Fibroblast of the aortic adventitia (primary cell): ENCODE measurements around the gene EXT2. TPM values are rescaled to one million over a fixed set of nuclear protein-coding genes. Genes with fewer than 3 reads are reported as not detected.

Experiments used
- DNase-seq: peaks from one replicate; pipeline ENCODE4 v3.0.0-alpha.2; 2010; ENCODE audit warnings: low read depth
- H3K4me3 ChIP-seq: 2 replicates; pipeline ENCODE4 v1.5.1; 2011; ENCODE audit warnings: low read depth, mild to moderate bottlenecking, control low read depth, low read length, moderate library complexity
- total RNA-seq: library from RNA; depleted of rRNA; stranded (reverse); fragments of >200 nt; gene quantifications from 2 replicates; pipeline ENCODE4 v1.2.3, GENCODE V29; 2012; ENCODE audit warnings: low replicate concordance
- TF ChIP-seq, protein P1 (sequence below): IDR thresholded peaks from 2 replicates; pipeline ENCODE4 v1.5.1; 2011; ENCODE audit warnings: mild to moderate bottlenecking, low read length, control low read depth, inconsistent platforms; ENCODE audit not compliant: insufficient read depth

EXT2 gene
- total RNA-seq, 1 donor, result 100 TPM

DNA sequence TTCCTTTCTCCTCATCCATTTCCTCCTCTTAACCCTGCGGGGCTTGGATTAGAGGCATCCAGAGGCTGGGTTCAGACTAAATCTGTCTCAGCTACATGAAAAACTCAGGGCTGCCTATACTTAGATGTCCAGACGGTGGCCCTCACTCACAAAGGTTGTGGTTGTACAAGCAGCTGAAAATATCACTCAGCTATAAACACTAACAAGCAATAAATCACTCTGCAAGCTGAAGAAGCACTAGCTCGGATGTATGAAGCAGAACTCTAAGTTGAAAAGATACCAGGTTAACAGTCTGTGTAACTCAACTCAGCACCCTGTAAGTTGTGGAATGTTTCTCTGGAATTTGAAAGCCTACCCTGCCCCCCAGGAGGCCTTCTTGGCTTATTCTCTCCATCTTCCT, 82.9 kb downstream of the EXT2 start:
- DNase-seq, result peak; percentile 37
- TF ChIP-seq, protein P1, sequence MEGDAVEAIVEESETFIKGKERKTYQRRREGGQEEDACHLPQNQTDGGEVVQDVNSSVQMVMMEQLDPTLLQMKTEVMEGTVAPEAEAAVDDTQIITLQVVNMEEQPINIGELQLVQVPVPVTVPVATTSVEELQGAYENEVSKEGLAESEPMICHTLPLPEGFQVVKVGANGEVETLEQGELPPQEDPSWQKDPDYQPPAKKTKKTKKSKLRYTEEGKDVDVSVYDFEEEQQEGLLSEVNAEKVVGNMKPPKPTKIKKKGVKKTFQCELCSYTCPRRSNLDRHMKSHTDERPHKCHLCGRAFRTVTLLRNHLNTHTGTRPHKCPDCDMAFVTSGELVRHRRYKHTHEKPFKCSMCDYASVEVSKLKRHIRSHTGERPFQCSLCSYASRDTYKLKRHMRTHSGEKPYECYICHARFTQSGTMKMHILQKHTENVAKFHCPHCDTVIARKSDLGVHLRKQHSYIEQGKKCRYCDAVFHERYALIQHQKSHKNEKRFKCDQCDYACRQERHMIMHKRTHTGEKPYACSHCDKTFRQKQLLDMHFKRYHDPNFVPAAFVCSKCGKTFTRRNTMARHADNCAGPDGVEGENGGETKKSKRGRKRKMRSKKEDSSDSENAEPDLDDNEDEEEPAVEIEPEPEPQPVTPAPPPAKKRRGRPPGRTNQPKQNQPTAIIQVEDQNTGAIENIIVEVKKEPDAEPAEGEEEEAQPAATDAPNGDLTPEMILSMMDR, result peak; percentile 20
- H3K4me3 ChIP-seq, result no peak overlapping the region

DNA sequence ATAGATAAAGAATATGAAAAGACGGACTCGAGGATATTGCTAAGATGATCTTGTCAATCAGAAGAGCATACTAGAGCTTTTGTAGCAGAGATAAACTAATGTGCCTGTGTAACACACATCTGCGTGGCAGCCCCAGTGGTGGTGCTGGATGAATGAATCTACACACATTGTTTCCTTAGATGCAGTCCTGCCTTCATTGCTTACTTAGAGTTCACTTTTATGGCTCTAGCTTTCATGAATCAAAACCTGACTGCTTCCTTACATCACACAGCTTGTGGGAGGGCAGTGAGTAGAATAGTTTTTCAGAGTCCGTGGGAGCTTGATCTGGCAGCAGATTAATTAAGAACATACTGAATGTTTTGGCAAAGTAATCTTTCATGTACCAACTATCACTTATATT, 83.7 kb downstream of the EXT2 start:
- DNase-seq, result peak; percentile 19
- TF ChIP-seq, protein P1, result no peak
- no peak overlapping the region for H3K4me3 ChIP-seq

DNA sequence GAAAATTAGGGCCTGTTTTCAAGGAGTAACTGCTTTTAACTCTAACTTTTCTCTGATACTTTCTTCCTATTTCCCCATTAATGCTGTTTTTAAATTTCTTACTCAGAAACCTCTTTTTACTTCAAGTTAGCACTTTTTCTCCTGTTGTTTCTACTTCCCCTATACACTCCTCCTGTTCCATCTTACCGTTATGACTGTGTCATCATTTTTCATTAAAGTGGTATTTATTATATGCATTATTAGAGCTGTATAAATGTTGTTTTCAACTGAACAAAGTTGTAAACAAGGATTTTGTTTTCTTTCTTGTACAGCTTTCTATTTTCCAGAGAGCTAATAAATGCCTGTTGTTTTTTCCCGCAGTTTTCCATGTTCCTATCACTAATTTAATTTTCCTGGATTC, 84.6 kb downstream of the EXT2 start:
- no peak for DNase-seq
- no peak overlapping the region for H3K4me3 ChIP-seq
- TF ChIP-seq, protein P1, result no peak

DNA sequence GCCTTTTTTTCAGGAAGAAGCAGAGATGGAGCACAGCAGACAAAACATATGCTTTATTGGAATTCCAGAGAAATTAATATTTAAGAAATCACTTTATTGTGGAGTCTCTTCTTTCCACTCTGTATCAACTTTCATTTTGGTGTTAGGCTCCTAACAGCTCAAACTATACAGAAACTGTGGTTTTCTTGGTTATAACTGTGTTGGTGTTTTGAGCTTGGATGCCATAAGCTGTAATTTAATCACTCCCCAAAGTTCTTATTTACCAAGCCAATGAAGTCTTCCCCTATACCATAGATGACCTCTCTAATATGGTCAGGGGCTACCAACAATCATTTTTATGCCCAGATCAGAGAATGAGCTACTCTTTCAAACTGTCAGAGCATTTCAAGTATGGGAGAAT, 90.0 kb downstream of the EXT2 start:
- TF ChIP-seq, protein P1, result no peak
- no peak overlapping the region for H3K4me3 ChIP-seq
- DNase-seq, result no peak

DNA sequence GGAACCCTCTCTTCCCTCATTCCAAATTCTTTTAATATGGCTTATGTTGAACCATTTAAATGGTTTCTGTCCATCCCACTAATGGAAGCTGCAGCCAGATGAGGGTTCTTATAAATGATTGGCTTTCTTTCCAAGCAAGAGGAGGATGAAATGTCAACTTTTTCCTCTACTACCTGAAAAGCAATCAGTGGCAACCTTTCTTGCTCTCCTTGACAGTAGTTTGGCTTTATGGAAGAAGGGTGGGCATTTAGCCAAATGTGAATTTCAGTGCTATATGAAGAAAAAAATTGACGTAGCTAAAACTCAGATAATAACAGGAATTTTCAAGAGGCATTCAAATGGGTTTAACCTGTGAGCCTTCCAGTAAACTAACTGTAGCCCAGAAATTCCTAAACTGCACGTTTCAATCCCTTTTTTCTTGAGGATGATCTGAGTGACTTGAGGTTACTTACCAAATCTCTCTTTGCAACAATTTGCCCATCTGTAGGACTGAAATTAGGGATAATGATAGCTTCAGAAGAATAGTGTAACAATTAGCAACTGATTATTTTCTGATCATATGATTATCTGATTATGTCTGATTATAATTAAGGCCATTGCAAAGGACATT, 90.9 kb downstream of the EXT2 start:
- no peak for DNase-seq
- H3K4me3 ChIP-seq, result no peak overlapping the region
- TF ChIP-seq, protein P1, result no peak

DNA sequence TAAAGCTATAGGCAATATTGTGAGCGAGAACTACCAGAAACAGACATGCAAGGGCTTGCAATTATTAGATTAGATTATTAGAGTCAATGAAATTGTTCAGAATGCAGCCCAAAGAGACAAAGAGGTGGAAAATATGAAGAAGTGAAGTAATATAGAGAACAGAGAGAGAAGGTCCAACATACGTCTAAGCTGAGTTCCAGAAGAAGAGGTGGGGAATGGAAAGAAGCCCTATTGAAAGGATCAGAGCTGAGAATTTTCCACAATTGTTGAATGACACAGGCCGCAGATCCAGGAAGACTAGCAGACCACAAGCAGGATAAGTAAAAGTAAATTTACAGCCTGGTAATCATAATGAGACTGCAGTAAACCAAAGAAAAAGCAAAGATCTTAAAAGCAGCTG, 93.2 kb downstream of the EXT2 start:
- peak; percentile 12 for DNase-seq
- TF ChIP-seq, protein P1, result no peak
- no peak overlapping the region for H3K4me3 ChIP-seq
